Measurements from ENCODE around the gene PLPP6. TPM values are rescaled to one million over a fixed set of nuclear protein-coding genes. Genes with fewer than 3 reads are reported as not detected.
A peak's percentile ranks its signal among the peaks of the same experiment; 100 is the strongest.

The PLPP6 gene
- total and polyA plus RNA-seq, 8 donors: 4.8 to 11.5 (median 7.1) TPM

DNA sequence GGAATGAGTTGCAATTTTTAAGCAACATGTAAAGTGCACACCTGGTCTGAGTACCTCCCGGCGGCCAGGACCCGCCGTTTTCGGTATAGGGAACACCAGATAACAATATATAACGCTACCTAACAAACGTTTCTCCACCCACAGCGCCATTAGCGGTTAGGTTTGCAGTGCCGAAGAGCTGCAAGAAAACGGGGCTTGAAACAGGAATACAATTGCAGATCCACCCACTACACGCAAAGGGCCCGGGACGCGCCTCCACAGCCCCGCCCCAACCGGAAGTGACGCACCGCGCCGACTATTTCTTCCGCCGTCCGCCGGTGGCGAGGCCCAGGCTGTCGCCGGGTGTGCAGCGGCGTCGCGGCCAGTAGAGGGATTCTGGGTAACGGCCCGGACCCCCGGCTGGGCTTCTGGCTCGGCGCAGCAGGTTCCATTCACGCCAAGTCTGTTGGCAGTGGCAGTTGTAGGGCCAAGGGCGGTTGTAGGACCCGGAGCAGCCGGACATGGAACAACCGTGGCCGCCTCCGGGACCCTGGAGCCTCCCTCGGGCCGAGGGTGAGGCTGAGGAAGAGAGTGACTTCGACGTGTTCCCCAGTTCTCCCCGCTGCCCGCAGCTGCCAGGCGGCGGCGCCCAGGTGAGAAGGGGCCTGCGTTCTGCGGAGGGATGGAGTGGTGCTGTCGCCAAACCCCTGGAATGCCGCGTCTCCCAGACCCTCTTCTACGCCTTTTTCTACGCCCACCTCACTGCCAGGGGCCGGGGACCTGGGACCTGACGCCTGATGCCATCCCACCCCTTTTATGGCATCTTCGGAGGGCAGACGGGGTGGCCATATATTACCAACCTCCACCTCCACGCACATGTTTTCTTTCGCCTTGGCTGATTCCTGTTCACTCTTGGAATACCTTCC is 17.4 kb downstream of the PLPP6 start, which contains the start of gene CDC37L1:
CDC37L1 (plus strand) TSS at position 302 of the 905 bp plus-strand sequence; CDS start at position 501, 199 bp downstream.
- FAIRE-seq: peak; percentile 79
- peak; percentile 91 to 98 (median 96) for ATAC-seq
- Histone ChIP-seq H3K27ac (peak within 1 kb of the TSS; percentile 91 to 99 (median 96)), H3K9me3 (no peaks in the 10 kb centered on the region), H3K27me3 (no peaks in the 10 kb centered on the region), H3K36me3 (no peaks in the 10 kb centered on the region), H3K4me1 (peaks cover 12 to 16% (median 12%) of the 10 kb centered on the region in 3 donors), H3K4me3 (peak within 1 kb of the TSS; percentile 38 to 81 (median 72))
- 0% methylated on average over 58 to 66 of the region's 66 CpGs for WGBS, 2 donors
- TF ChIP-seq, protein P1, sequence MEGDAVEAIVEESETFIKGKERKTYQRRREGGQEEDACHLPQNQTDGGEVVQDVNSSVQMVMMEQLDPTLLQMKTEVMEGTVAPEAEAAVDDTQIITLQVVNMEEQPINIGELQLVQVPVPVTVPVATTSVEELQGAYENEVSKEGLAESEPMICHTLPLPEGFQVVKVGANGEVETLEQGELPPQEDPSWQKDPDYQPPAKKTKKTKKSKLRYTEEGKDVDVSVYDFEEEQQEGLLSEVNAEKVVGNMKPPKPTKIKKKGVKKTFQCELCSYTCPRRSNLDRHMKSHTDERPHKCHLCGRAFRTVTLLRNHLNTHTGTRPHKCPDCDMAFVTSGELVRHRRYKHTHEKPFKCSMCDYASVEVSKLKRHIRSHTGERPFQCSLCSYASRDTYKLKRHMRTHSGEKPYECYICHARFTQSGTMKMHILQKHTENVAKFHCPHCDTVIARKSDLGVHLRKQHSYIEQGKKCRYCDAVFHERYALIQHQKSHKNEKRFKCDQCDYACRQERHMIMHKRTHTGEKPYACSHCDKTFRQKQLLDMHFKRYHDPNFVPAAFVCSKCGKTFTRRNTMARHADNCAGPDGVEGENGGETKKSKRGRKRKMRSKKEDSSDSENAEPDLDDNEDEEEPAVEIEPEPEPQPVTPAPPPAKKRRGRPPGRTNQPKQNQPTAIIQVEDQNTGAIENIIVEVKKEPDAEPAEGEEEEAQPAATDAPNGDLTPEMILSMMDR (IDR thresholded peaks at IDR 0.05): peak; percentile 43 to 76 (median 62)
- intact Hi-C loops (cut with DNase I): no loop called here
- DNase-seq: peak; percentile 97 to 99 (median 98)

DNA sequence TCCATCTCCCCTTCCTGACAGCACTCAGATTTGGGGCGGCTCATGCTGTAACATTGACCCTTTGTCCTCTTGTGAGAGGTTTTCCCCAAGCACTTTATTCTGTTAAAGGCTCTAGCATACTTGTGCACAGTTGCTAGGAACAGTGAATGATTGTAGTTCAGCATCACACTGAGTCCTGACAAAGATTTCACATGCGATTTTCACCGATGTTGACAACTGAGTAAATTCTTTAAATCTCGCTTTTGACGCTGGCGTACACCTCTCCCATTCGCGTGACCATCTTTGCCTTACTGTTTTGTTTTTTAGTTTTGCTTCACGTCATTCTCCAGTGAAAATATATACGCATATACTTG is 18.1 kb downstream of the PLPP6 start:
- WGBS, 2 donors: 0 to 1% methylated on average over 10 of the region's 10 CpGs
- FAIRE-seq (no peak), DNase-seq (no peak), ATAC-seq (peak in 2 of 4 donors; percentile 7 to 10)
- Histone ChIP-seq H3K36me3 (peaks cover 0 to 3% (median 0%) of the 10 kb centered on the region in 3 donors), H3K27me3 (no peaks in the 10 kb centered on the region), H3K9me3 (no peaks in the 10 kb centered on the region), H3K4me1 (peaks cover 12 to 16% (median 12%) of the 10 kb centered on the region in 3 donors), H3K27ac (peak overlapping the region; percentile 91 to 99 (median 96)), H3K4me3 (peak overlapping the region; percentile 38 to 81 (median 72))
- TF ChIP-seq, protein P1 (IDR thresholded peaks at IDR 0.05): no peak
- intact Hi-C loops (cut with DNase I): no loop called here

DNA sequence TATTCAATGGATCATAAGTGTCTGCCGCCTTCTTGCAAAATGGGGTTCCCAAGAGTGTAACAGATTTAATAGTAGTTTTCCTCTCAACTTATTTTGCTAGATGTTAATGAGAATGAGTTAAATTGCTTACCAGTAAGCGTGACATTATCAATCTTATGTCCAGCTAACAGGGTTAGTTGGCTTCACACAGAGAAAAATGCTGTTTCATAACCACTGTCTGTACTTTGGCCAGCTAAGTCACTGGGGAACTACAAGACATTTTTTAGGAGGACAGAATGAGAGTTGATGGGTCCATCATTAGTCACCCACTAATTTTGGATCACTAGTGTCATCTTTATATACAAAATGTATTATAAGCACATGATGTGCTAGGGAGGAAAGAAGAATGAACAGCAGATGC is 18.7 kb downstream of the PLPP6 start:
- intact Hi-C loops (cut with DNase I): no loop called here
- Histone ChIP-seq H3K27ac (peak overlapping the region in 3 of 4 donors; percentile 91 to 99 (median 99)), H3K4me1 (peaks cover 12 to 16% (median 12%) of the 10 kb centered on the region in 3 donors), H3K27me3 (no peaks in the 10 kb centered on the region), H3K36me3 (peaks cover 0 to 9% (median 0%) of the 10 kb centered on the region in 3 donors), H3K4me3 (peak overlapping the region in 3 of 4 donors; percentile 69 to 81 (median 76)), H3K9me3 (no peaks in the 10 kb centered on the region)
- no peak for ATAC-seq
- WGBS, 2 donors: 18 to 19% methylated on average over 2 of the region's 2 CpGs
- no peak for DNase-seq
- no peak for FAIRE-seq
- TF ChIP-seq, protein P1 (IDR thresholded peaks at IDR 0.05): no peak

DNA sequence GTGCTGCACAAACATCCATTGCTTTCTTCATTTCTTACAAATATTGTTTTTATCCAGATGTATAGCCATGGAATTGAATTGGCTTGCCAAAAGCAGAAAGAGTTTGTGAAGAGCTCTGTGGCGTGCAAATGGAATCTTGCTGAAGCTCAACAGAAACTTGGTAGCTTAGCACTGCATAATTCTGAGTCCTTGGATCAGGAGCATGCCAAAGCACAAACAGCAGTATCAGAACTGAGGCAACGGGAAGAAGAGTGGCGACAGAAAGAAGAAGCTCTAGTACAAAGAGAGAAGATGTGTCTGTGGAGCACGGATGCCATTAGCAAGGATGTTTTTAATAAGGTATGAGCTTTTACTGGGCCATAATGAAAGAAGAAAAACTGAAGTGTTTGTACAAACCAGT is 22.7 kb downstream of the PLPP6 start:
- FAIRE-seq: no peak
- WGBS, 2 donors: 77% methylated on average over 4 of the region's 4 CpGs
- H3K9me3 ChIP-seq: no peaks in the 10 kb centered on the region
- H3K27ac ChIP-seq: no peak overlapping the region
- no peak for DNase-seq
- H3K27me3 ChIP-seq: no peaks in the 10 kb centered on the region
- TF ChIP-seq, protein P1 (IDR thresholded peaks at IDR 0.05): no peak
- H3K4me1 ChIP-seq: peaks cover 11 to 17% (median 14%) of the 10 kb centered on the region in 3 donors
- no peak for ATAC-seq
- intact Hi-C loops (cut with DNase I): no loop called here
- peaks cover 0 to 12% (median 0%) of the 10 kb centered on the region in 3 donors for H3K36me3 ChIP-seq
- no peak overlapping the region for H3K4me3 ChIP-seq
